ENCODE results near the gene TMEM125.

The TMEM125 gene

DNA sequence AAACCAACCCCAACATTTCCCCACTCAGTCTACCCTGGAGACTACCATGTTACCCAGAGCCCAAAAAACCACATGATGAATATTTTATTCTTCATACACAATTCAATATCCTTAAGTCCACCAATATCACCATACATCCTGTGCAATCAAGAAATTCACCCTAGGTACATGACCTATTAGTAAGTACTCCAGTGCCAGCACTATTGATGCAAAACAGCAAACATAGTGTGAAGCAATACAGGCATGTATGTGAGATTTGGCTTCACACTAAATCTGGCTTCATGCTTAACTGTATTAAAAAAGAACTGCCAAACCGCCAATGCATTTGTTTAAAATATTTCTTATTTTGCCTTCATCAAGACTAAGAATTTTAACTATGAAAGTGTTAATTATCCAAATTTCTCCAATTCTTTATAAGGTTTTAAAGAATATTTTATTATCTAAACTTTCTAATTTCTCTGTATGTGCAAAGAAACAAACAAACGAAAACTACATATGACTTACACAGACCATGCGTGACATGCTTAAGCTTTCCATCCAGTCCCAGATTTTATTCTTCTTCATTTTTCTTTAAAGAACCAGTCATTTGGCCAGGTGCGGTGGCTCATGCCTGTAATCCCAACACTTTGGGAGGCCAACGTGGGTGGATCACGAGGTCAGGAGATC lies 22.4 kb upstream of the TMEM125 start:
- DNase-seq (ENCODE audit: low read depth), result no peak

DNA sequence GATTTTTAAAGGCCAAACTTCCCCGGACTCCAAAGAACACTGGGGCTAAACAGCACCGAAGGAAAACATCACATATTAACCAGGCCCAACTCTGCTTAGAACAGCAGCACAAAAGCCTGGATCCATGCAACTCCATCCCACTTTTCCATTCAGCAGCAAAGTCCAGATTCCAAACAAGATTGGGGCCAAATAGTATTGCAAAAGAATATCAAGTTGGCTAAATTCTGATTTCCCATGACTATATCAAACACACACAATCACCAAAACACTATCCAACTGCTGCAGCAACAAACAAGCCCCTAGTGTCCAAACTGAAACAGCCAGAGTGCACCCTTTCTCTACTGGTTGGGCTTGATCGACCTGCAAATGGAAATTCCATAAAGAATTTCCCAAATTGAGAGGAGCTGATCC lies 19.4 kb upstream of the TMEM125 start:
- no peak for DNase-seq (ENCODE audit: low read depth)

DNA sequence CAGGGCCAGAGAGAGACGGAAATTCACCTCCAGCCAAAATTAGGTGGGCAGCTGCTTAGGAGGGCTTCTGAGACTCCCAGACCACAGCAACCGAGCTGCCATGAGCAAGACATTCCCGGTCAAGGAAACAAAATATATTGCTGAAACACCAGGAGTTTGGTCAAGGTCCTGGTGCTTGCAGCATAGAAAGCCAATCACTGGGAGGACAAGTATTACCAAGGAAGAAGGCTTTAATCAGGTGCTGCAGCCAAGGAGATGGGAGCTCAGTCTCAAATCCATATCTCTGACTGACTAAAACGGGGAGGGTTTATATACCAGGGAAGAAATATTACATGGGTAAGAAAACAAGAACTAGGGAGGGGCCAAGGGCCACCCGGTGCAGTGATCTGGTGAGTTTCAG lies 18.8 kb upstream of the TMEM125 start:
- DNase-seq (ENCODE audit: low read depth), result no peak

DNA sequence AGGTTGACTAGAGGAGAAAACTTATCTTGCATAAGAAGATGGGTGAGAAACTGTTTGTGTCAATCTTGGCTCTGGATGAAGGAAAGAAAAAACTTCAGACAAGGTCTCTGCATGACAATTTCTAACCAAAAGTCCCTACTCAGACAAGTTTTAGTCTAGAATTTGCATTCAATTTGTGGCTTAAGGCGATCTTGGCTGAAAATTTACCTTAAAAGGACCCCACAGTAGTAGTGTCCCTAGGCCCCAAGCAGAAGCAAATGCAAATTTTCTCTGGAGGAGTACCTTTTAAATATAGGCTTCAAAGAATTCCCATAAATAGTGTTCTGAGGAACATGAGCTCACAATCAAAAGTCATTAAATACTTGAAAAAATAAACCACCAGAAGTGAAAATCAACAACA lies 17.6 kb upstream of the TMEM125 start:
- DNase-seq (ENCODE audit: low read depth), result no peak

DNA sequence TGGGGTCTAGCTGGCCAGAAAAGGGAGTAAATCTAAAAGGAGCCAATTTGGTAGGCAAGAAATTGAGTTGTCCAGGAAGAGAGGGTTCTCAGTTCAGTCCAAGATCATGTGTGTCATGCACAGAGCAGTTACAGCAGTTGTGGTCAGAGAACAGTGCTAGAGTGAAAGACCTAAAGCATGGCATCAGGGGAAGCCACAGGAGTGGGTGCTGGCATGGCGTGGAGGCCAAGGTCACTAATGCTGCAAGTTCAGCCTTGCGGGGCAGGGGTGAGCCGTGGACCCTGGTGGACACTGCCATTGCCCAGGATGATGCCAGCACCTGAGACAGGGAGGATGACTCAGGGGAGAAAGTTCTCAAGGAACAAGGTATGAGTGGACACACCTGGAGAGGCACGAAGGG lies 16.6 kb upstream of the TMEM125 start:
- DNase-seq (ENCODE audit: low read depth), result no peak

DNA sequence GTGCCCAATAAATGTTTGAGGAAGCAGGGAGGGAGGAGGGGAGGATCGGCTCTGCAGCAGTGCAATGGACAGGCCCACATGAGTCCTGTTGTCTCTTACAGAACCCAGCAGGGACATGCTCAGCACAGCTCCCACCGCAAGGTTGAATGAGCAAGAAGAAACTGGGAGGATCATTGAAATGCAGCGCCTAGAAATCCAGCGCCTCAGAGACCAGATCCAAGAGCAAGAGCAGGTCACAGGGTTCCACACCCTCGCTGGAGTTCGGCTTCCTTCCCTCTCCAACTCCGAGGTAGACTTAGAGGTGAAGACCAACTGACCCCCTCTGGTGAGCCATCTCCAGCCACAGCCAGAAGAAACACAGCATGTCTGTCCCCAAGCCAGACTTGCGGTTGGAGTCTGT lies 15.9 kb upstream of the TMEM125 start:
- DNase-seq (ENCODE audit: low read depth), result no peak

DNA sequence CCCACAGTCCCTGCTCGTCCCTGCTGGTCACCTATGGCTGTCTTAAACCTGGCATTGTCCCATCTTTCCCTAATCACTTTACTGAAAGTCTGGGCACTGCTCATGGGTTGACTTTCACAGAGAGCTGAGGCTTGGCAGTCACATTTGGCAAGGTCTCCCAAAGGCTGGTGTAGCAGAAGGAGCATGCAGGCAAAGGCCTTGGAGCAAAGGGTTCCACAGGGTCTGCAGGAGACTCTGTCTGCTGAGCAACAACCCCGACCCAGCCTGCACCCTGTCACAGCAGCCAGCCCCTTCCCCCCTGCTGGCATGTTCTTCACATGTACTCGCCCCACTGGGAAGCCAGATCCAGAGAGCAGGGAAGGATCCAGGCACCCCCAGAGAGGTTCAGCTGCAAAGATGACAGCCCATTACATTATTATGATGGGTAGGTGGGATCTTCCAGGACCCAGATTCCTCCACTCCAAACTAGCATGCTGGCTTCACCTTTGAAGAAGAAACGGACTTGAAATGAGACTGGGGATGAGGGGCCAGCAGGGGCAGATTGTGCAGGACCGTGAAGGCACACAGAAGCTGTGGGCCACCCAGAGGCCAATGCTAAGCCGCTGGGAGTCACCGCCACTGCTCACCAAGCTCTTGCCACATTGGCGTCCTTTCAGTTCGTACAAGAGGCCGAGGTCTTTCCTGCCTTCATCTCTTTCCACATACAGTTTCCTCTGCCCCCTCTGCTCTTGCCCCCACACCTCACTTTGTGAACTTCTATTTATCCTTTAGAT lies 14.2 kb upstream of the TMEM125 start:
- no peak for DNase-seq (ENCODE audit: low read depth)

DNA sequence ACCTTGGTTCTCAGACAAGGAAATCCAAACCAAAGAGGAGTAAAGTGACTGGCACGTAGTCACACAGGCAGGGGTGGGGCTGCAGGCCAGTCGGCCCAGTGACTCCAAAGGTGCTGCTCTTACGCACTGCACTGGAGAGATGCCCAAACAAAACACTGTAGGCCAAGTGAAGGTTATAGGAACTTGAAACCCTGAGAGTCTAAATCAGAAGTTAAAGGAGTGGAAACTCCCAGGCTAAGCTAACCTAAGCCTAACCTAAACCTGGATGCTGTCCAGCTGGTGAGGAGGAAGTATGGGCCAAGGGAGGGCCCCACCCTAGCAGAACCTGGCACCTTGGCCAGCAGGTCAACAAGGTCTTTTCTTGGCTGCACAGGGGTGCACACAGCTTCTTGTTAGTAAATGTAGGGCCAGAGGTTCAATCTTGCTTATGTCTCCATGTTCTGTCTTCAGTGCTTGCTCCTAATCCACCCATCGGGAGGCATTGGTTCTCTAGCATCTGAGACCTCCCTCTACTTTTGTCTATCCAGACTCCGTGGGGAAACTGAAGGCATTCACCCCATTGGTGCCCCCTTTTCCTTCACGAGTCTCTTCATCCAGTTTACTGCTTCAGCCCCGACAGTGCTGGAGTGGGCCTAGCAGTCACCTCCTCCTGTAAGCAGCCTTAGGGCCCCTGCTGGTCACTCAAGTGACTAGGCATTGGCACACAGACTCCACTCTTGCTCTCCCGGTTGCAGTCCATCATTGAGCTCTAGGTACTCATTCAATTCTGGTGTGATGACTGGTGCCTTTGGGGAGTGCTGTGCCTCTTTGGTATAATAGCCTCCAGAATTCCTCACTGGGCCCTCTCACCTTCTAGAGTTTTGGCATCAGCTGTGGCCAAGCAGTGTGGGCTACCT lies 12.9 kb upstream of the TMEM125 start:
- no peak for DNase-seq (ENCODE audit: low read depth)

DNA sequence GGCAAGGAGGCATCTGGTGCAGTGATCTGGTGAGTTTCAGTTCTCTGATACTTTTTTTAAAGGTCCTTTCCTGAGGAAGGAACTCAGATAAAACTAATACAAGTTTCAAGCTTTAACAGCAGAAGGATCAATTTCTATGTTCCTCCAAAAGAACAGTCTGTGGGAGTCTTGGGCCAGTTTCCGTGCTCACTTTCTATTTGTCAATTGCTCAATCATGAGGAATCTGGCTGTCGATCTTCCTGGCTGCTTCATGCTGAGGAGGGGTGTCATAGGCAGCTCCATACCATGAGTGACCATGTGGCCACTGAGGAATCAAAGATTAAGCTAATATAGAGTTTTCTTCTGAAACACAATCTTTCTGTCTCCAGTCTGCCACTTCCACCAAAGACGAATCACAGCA lies 11.4 kb upstream of the TMEM125 start:
- DNase-seq (ENCODE audit: low read depth), result no peak

DNA sequence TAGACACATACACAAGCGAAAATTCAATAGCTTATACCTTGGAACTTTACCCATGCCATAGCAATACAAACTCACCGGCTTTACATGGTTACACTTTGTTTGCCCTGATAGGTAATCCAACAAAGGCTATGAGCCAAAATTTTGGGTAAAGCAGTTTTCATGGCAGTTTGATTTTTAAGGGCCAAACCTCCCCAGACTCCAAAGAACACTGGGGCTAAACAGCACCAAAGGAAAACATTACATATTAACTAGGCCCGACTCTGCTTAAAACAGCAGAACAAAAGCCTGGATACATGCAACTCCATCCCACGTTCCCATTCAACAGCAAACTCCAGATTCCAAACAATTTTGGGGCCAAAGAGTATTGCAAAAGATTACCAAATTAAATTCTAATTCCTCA lies 4.4 kb upstream of the TMEM125 start:
- DNase-seq (ENCODE audit: low read depth), result no peak

DNA sequence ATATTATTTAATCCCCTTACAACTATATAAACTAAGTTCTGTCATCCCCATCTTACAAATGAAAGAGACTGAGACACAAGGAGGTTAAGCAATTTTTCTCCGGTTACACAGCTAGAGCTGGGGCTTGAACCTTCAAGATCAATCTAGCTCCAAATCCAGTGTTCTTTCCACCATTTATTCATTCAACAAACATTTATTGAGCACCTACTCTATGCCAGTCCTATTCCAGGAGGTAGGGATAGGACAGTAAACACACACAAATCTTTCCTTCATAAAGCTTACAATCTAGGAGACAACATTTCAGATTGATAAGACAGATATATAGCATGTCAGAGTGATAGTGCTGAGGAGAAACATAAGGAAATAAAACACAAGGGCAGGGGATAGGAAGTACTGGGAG lies 2.9 kb upstream of the TMEM125 start:
- no peak for DNase-seq (ENCODE audit: low read depth)

DNA sequence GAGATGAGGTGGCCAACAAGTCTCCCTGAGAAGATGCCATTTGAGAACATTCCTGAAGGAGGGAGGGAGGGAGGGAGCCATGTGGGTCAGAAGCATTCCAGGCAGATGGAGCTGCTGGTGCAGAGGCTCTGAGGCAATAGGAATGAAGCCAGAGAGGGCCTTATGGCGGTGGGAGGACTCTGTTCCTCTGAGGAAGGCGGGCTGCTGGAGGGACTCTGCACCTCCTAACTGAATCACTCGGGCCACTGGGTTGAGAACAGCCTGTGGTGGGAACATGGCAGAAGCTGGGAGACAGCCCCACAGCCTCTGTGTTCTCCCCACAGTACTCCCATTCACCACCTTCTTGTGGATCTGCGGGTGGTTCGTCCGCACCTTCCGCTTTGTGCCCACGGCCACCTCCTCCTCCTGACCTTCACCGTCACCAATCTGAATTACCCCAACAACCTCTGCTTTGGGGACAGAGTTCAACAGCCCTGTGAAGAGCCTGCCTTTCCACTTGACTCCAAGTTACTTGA lies 2.4 kb upstream of the TMEM125 start:
- peak; percentile 57 for DNase-seq (ENCODE audit: low read depth)

DNA sequence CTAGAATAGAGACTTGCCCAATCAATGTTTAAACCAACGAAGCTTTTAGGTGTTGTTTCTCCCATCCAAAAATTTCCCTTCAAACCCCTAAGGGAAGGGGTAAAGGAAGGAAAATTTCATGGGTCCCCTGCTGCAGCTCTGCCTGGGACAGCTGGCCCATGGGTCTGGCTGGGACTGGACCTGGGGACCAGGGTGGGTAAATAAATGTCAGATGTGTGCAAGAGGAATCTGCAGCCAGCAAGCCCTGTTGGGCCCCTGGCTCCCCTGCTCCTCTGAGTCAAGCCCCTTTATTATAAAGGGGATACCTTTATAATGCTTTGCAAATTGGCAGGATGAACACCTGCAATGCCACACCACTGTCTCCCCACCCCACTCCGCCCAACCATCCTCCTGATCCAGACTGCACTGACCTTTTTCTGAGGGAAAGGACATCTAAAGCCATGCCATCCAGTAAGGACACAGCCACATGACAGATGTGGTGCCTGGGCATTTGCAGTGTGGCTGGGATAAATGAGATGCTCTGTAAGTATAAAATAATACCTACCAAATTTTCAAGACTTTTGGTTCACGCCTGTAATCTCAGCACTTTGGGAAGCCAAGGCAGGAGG lies 1.9 kb upstream of the TMEM125 start:
- DNase-seq (ENCODE audit: low read depth), result no peak

DNA sequence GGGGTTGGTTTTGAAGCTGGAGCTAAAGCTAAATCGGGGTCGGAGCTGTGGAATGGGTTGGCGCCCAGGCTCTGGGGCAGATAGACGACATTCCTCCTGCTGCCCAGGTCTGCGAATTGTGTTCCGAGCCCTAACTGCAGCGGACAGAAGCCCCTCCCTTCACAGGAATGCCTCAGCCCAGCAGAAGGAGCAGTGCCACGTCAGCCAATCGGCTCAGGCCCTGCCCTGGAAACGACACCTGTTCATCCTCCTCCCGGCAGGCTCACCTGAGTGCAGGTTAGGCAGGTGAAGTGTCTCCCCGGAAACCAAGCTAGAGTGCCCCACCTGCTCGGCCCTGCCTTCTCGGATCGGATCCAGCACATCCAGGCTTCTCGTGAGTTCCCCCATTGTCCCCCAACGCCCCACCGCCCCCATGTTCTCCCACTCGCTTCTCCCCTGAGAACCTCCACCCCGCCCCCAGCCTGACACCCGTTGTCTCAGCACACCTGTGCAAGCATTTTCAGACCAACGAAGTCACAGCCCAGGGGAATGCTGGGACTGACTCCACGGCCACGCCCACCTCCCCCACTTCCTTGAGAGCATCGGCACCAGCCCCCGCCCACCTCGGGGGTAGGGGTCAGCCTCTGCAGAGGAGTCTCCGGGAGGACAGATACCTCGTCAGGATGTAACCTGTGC lies 775 bp downstream of the TMEM125 start:
- no peak for DNase-seq (ENCODE audit: low read depth)

DNA sequence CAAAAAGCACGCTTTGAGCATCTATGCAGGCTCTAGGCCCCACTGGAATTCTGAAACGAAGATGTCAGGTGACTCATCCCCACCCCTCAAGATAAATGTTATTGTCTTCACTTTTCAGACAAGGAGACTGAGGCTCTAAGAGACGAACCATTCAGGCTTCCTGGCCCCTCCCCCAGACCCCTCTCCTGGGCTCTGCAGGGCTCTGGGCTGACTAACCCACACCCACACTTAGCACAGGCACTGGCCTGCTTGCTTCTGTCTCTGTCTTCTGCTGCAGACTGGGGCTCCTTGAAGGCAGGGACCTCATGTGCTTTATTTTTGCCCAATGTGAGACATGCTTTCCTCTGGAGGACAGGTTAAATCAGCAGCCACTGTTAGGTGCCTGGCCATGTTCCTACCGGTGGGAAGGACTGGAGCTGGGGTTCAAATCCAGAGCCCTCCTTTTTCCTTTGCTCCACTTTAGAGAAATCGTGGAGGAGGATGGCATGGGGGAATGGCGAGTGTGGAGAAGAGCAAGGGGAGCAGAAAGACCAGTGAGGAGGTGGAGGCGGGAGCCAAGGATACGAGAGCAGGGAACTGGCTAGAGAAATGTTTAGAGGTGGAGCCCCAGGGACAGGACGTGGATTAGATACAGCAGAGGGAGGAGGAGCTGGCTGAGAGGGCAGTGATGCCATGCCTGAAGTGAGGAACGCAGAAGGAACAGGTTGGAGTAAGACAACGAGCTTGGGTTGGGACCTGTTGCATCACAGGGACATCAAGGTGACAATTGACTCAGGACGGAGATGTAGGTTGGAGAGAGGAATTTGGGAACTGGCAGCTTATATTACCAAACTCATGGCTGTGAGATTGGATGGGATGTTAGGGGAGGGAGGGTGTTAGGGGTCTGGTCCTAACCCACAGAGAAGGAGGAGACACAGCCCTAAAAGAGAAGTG lies 1.7 kb downstream of the TMEM125 start:
- DNase-seq (ENCODE audit: low read depth), result no peak

DNA sequence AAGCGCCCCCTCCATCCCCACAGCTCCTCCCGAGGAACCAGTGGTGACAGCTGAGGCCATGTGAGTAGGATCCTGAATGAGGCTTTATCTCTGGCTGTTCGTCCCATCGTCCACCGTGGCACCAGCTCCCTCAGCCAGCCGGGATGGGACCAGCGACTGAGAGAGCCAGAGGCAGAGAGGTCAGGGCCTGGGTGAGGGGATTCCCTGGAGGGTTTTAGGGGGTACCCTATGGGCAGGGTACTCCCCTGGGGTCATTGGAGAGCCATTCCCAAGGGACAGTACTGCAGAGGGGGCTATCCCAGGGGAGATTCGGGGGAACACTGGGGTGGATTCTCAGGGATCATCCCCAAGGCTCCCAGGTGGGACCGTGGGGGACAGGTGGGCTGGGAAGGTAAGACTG lies 2.4 kb downstream of the TMEM125 start:
- DNase-seq (ENCODE audit: low read depth), result no peak

DNA sequence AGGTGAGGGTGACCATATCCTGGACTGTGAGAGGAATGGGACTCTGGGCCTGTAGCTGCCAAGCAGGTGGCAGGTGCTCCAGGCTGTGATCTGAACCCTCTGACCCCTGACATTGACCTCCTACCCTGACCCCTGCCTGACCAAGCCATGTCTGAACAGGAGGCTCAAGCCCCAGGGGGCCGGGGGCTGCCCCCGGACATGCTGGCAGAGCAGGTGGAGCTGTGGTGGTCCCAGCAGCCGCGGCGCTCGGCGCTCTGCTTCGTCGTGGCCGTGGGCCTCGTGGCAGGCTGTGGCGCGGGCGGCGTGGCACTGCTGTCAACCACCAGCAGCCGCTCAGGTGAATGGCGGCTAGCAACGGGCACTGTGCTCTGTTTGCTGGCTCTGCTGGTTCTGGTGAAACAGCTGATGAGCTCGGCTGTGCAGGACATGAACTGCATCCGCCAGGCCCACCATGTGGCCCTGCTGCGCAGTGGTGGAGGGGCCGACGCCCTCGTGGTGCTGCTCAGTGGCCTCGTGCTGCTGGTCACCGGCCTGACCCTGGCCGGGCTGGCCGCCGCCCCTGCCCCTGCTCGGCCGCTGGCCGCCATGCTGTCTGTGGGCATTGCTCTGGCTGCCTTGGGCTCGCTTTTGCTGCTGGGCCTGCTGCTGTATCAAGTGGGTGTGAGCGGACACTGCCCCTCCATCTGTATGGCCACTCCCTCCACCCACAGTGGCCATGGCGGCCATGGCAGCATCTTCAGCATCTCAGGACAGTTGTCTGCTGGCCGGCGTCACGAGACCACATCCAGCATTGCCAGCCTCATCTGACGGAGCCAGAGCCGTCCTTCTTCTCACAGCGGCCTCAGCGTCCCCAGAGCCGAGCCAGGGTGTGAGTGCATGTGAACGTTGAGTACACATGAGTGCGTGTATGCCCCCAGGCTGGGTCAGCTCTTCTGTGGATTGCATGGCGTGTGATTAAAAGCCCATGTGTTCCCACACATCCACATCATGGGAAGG lies 3.1 kb downstream of the TMEM125 start:
- DNase-seq (ENCODE audit: low read depth), result no peak

DNA sequence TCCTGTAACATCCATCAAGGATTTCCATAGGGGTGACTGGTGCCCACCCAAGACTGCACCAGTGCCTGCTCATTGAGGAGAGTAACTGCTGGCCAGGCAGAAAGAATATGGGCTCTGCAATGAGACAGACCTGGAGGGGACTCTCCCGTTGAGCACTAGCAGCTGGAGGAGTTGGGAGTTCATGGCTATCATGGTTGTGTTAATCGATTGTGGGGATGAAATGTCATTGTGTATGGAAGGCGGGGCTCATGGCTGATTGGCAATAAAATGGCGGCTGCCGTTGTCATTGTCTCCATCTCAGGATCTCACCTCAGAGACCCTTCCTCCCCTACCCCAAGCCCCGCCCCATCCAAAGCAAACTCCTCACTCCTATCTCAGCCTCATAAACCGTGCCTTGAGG lies 3.9 kb downstream of the TMEM125 start:
- DNase-seq (ENCODE audit: low read depth), result no peak

DNA sequence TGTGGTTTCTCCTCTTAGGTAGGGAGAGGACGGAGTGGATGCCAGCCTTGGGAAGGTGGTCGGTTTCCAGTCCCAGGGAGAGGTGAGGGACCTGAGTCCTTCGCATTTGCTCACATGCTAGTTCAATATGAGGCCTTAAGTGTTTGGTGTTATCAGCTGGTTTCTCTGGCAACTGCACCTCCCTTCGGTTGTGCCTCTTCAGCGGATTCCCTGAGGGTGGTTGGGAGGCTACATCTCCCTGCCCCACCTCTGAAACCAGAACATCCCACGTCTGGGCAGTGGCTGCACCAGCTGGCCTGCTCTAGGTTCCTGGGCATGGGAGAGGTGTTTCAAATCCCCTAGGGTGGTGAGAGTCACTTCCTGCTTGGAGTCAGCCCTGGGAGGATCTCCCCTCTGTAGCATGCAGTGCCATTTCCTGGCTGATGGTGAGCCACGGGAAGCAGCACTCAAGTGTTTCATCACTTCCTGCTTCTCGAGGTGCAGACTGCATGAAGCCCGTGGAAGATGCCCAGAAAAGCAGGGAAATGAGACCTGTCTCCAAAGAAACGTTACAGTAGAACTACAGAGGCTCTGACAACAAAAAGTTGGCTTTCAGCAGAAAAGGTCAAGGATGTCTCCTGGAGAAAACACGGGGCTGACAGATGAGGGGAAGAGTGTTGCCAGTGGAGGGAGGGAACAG lies 4.5 kb downstream of the TMEM125 start:
- no peak for DNase-seq (ENCODE audit: low read depth)

All from GM04503 (cell line).